Measurements from ENCODE around the gene TCP11. TPM values are rescaled to one million over a fixed set of nuclear protein-coding genes. Genes with fewer than 3 reads are reported as not detected.

TCP11 gene
- total and polyA plus RNA-seq, 2 donors = 0.15 to 0.37 TPM

DNA sequence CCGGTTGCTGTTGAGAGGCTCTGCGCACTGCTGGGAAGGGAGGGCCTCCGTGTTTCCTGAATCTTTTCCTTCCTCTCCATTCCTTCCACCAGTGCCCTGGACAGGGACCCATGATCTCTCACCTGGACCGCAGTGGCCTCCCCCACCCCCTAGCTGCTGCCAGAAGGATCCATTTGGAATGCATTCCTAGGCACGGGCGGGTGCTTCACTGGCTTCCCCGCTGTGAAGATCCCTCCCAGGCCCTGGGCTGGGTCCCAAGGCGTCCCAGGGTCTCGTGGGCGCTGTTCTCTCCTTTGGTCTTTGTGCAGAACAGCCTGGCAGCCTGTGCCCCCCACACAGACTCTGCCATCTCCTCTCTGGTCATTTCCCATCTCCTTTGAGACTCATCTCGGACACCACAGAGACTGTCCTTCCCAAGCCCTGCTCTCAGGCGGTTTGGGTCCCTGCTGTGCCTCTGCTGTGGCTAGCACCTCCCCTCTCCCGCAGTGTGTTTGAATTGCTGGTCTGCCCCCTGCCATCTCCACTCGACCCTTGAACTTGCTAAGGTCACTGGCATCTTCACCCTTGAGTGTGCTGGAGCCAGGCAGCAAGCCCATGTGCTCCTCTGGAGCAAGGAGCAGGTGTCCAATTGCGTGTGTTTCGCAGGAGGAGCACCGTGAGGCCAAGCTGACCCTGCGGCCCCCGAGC, 59.0 kb downstream of the TCP11 start:
- Histone ChIP-seq H3K4me3 (ENCODE audit: low read depth, low read length) (no peak overlapping the region), H3K27ac (ENCODE audit: low read depth) (no peak overlapping the region), H3K4me1 (ENCODE audit: insufficient read depth) (no peaks in the 10 kb centered on the region), H3K36me3 (ENCODE audit: insufficient read depth) (peaks cover 10% of the 10 kb centered on the region)
- no peak for DNase-seq (ENCODE audit: extremely low spot score)
- 79% methylated on average over 19 of the region's 19 CpGs for WGBS

- DNase-seq (ENCODE audit: extremely low spot score) = no peak
- no peak overlapping the region for H3K4me3 ChIP-seq (ENCODE audit: low read depth, low read length)
- no peak overlapping the region for H3K27ac ChIP-seq (ENCODE audit: low read depth)
- WGBS = 62% methylated on average over 13 of the region's 13 CpGs
- H3K36me3 ChIP-seq (ENCODE audit: insufficient read depth) = peaks cover 10% of the 10 kb centered on the region
- no peaks in the 10 kb centered on the region for H3K4me1 ChIP-seq (ENCODE audit: insufficient read depth)
Observed at GRCh38 chr6:35081426-35081851, 59.7 kb downstream of the TCP11 start.

GRCh38 chr6:35080821-35081425, 60.2 kb downstream of the TCP11 start:
- Histone ChIP-seq H3K4me3 (ENCODE audit: low read depth, low read length) (no peak overlapping the region), H3K4me1 (ENCODE audit: insufficient read depth) (no peaks in the 10 kb centered on the region), H3K27ac (ENCODE audit: low read depth) (no peak overlapping the region), H3K36me3 (ENCODE audit: insufficient read depth) (peaks cover 10% of the 10 kb centered on the region)
- no peak for DNase-seq (ENCODE audit: extremely low spot score)
- 90% methylated on average over 21 of the region's 21 CpGs for WGBS

GRCh38 chr6:35080016-35080680, 61.0 kb downstream of the TCP11 start:
- no peak for DNase-seq (ENCODE audit: extremely low spot score)
- Histone ChIP-seq H3K4me3 (ENCODE audit: low read depth, low read length) (no peak overlapping the region), H3K4me1 (ENCODE audit: insufficient read depth) (no peaks in the 10 kb centered on the region), H3K36me3 (ENCODE audit: insufficient read depth) (peaks cover 10% of the 10 kb centered on the region), H3K27ac (ENCODE audit: low read depth) (no peak overlapping the region)
- WGBS = 91% methylated on average over 13 of the region's 13 CpGs

GRCh38 chr6:35079311-35080000, 61.7 kb downstream of the TCP11 start:
- Histone ChIP-seq H3K27ac (ENCODE audit: low read depth) (no peak overlapping the region), H3K4me1 (ENCODE audit: insufficient read depth) (no peaks in the 10 kb centered on the region)

DNA sequence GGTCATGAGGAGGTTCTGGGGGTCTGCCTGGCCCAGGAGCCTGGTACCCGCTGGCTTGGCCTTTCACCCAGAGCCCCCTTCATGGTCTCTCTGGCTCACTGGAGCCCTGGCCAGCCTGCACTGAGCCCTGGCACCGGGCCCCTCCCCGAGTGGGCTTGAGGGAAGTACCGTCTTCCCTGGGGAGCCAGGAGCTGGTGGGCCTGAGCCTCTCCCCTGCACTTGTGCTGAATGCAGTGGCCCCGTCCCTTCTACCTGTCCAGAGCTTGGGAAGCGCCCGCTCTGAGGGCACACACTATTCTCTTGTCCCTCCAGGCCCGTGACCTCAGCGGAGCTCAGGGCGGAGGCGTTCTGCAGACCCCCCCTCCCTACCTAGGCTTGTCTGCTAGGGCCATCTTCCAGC, 62.2 kb downstream of the TCP11 start:
- no peak overlapping the region for H3K27ac ChIP-seq (ENCODE audit: low read depth)

More at GRCh38 chr6:35079311-35080000, 61.7 kb downstream of the TCP11 start:
- H3K36me3 ChIP-seq (ENCODE audit: insufficient read depth) = peaks cover 10% of the 10 kb centered on the region
- no peak for DNase-seq (ENCODE audit: extremely low spot score)
- 93% methylated on average over 23 of the region's 23 CpGs for WGBS
- no peak overlapping the region for H3K4me3 ChIP-seq (ENCODE audit: low read depth, low read length)

GRCh38 chr6:35078226-35078850, 62.8 kb downstream of the TCP11 start:
- Histone ChIP-seq H3K27ac (ENCODE audit: low read depth) (no peak overlapping the region), H3K4me1 (ENCODE audit: insufficient read depth) (no peaks in the 10 kb centered on the region), H3K36me3 (ENCODE audit: insufficient read depth) (peaks cover 10% of the 10 kb centered on the region), H3K4me3 (ENCODE audit: low read depth, low read length) (no peak overlapping the region)
- no peak for DNase-seq (ENCODE audit: extremely low spot score)
- 94% methylated on average over 20 of the region's 20 CpGs for WGBS

More for the DNA sequence above, 62.2 kb downstream of the TCP11 start:
- DNase-seq (ENCODE audit: extremely low spot score) = no peak
- peaks cover 10% of the 10 kb centered on the region for H3K36me3 ChIP-seq (ENCODE audit: insufficient read depth)
- H3K4me3 ChIP-seq (ENCODE audit: low read depth, low read length) = no peak overlapping the region
- WGBS = 95% methylated on average over 11 of the region's 11 CpGs
- no peaks in the 10 kb centered on the region for H3K4me1 ChIP-seq (ENCODE audit: insufficient read depth)

- WGBS = 83% methylated on average over 11 of the region's 11 CpGs
- no peaks in the 10 kb centered on the region for H3K4me1 ChIP-seq (ENCODE audit: insufficient read depth)
- no peak overlapping the region for H3K27ac ChIP-seq (ENCODE audit: low read depth)
- no peak for DNase-seq (ENCODE audit: extremely low spot score)
- H3K4me3 ChIP-seq (ENCODE audit: low read depth, low read length) = no peak overlapping the region
- peaks cover 8% of the 10 kb centered on the region for H3K36me3 ChIP-seq (ENCODE audit: insufficient read depth)
Observed at GRCh38 chr6:35077713-35078105, 63.4 kb downstream of the TCP11 start.

DNA sequence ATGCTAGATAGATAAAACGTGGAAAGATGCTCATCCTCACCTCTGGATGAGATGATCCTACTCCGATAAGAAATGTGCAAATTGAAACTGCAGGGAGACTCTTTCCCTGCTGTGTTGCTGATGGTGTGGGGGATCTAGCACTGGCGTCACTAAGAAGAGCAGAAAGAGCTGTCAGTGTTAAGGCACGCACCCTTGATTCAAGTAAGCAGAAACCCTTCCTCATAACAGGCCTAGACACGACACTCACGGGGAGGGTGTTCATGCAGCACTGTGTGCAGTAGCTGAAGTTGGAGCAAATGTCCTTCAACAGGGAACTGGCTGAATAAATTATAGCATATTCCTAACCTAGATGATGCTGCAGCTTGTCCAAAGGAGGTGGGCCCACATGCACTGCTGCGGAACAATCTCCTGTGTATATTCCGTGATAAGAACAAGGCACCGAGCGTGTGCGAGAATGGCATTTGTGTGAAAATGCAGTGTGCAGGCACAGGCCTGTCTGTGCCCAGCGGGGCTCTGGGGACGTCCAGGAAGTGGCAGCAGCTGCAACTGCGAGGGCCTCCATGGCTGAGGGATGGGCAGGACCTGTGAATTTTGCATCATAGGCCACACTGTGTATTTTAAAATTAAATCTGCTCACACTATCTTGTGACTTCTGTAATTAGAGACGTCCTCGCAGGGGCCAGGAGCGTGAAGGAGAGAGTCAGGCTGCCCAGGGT, 64.0 kb downstream of the TCP11 start:
- DNase-seq (ENCODE audit: extremely low spot score) = peak; percentile 53
- no peak overlapping the region for H3K27ac ChIP-seq (ENCODE audit: low read depth)
- no peaks in the 10 kb centered on the region for H3K4me1 ChIP-seq (ENCODE audit: insufficient read depth)
- H3K4me3 ChIP-seq (ENCODE audit: low read depth, low read length) = no peak overlapping the region
- WGBS = 81% methylated on average over 17 of the region's 17 CpGs
- H3K36me3 ChIP-seq (ENCODE audit: insufficient read depth) = peaks cover 8% of the 10 kb centered on the region

GRCh38 chr6:35073766-35074471, 67.2 kb downstream of the TCP11 start:
- no peaks in the 10 kb centered on the region for H3K36me3 ChIP-seq (ENCODE audit: insufficient read depth)

DNA sequence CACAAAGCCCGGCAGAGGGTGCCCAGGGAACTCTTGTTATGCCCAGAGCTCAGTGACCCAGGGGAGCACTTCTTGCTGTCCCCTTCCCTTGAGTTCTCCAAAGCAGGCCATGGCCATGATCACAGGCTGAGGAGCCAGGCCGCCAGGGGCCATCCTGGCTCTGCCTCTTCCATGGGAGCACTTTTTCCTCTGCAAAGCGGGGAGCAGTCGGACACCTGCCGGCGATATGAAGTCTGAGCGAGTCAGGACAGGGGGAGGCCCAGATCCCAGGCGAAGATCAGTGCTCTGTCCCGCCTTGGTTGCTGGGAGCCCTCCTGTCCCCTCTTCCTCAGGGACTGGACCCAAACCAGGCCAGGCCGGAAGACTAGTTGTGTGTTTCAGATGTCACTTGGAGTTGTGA, 67.9 kb downstream of the TCP11 start:
- H3K27ac ChIP-seq (ENCODE audit: low read depth) = no peak overlapping the region
- WGBS = 94% methylated on average over 10 of the region's 10 CpGs
- no peak overlapping the region for H3K4me3 ChIP-seq (ENCODE audit: low read depth, low read length)
- DNase-seq (ENCODE audit: extremely low spot score) = no peak
- no peaks in the 10 kb centered on the region for H3K36me3 ChIP-seq (ENCODE audit: insufficient read depth)
- no peaks in the 10 kb centered on the region for H3K4me1 ChIP-seq (ENCODE audit: insufficient read depth)

More at GRCh38 chr6:35073766-35074471, 67.2 kb downstream of the TCP11 start:
- Histone ChIP-seq H3K27ac (ENCODE audit: low read depth) (no peak overlapping the region), H3K4me3 (ENCODE audit: low read depth, low read length) (no peak overlapping the region), H3K4me1 (ENCODE audit: insufficient read depth) (no peaks in the 10 kb centered on the region)
- no peak for DNase-seq (ENCODE audit: extremely low spot score)
- whole genome bisulfite sequencing = 93% methylated on average over 20 of the region's 20 CpGs

DNA sequence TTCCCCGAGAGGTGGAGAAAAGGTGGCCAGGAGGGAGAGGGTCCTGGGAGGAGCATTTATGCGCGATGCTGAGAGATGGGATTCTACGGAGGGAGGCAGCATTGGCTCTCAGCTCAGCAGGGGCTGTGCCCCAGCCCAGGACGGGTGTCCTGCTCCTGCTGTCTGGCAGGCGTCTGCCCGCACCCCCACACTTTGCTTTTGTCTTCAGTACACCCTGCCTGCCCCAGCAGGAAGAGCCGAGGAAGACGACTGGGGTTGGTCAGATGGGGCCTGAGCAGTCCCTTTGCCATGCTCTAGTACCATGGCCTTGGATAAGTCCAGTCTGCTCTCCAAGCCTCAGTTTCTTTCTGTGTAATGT, 68.5 kb downstream of the TCP11 start:
- Histone ChIP-seq H3K36me3 (ENCODE audit: insufficient read depth) (no peaks in the 10 kb centered on the region), H3K4me3 (ENCODE audit: low read depth, low read length) (no peak overlapping the region), H3K27ac (ENCODE audit: low read depth) (no peak overlapping the region), H3K4me1 (ENCODE audit: insufficient read depth) (no peaks in the 10 kb centered on the region)
- DNase-seq (ENCODE audit: extremely low spot score) = no peak
- WGBS = 90% methylated on average over 9 of the region's 9 CpGs
